NT2/D1 (cell line): ENCODE measurements around the gene FNIP1.

Experiments
- YY1 ChIP-seq: IDR thresholded peaks from 2 replicates; pipeline ENCODE4 v1.6.1; 2011; ENCODE audit not compliant: insufficient read length, insufficient read depth
- ZNF274 ChIP-seq: IDR thresholded peaks from 2 replicates; pipeline ENCODE4 v1.6.1; 2011; ENCODE audit warnings: mild to moderate bottlenecking, low read depth, low read length

DNA sequence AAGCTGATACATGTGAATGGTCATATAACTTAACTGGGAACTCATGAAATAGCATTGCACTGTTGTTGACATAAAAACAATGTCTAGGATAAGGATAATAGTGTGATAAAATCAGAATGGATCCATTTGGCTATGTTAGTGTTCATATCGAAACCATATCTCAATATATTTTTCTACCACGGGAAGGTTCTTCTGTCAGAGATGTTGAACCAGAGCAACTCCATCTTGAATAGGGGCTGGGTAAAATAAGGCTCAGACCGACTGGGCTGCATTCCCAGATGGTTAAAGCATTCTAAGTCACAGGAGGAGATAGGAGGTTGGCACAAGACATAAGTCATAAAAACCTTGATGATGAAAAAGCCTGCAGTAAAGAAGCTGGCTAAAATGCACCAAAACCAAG is 56.3 kb downstream of the FNIP1 start:
- TF ChIP-seq ZNF274, result no peak
- no peak for TF ChIP-seq YY1
